Liver (tissue), 2 donors: ENCODE results near the gene HGD.

ENCODE experiments used
- JUND ChIP-seq, 2 donors: IDR thresholded peaks; 2 replicates each; pipeline ENCODE4 v1.6.1; 2016; ENCODE audit warnings: antibody characterized with exemption in 2 of 2
- REST ChIP-seq: IDR thresholded peaks from 2 replicates; pipeline ENCODE4 v1.6.1; 2016; ENCODE audit warnings: antibody characterized with exemption, mild to moderate bottlenecking
- SP1 ChIP-seq: IDR thresholded peaks from 2 replicates; pipeline ENCODE4 v1.6.1; 2018; ENCODE audit warnings: antibody characterized with exemption, mild to moderate bottlenecking
- TAF1 ChIP-seq: conservative IDR thresholded peaks from 2 replicates; pipeline ENCODE4 v1.6.1; 2016; ENCODE audit warnings: antibody characterized with exemption, mild to moderate bottlenecking
- TF ChIP-seq, protein P1 (sequence below): IDR thresholded peaks from 2 replicates; pipeline ENCODE4 v1.6.1; 2016; ENCODE audit warnings: antibody characterized with exemption
- donor health status: healthy.

GRCh38 chr3:120680193-120680894 is 1.7 kb downstream of the HGD start:
- TF ChIP-seq TAF1 (peak; percentile 79), JUND (IDR thresholded peaks at IDR 0.05) (peak in 1 of 2 donors; percentile 52), SP1 (no peak), REST (peak; percentile 46)
- TF ChIP-seq, protein P1, sequence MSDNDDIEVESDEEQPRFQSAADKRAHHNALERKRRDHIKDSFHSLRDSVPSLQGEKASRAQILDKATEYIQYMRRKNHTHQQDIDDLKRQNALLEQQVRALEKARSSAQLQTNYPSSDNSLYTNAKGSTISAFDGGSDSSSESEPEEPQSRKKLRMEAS, result peak; percentile 21
